GM19099 (cell line): Measurements from ENCODE around the gene CENPM.

Source experiments
- POLR2A ChIP-seq: IDR thresholded peaks from 3 replicates; pipeline ENCODE4 v1.6.1; 2011; ENCODE audit warnings: low read depth; ENCODE audit not compliant: insufficient read length; ENCODE audit errors: extremely low read depth

The CENPM gene

GRCh38 chr22:41913040-41913719 is 33.8 kb downstream of the CENPM start:
- no peak for TF ChIP-seq POLR2A

- no peak for TF ChIP-seq POLR2A
Observed at GRCh38 chr22:41912338-41913039, 34.5 kb downstream of the CENPM start.

DNA sequence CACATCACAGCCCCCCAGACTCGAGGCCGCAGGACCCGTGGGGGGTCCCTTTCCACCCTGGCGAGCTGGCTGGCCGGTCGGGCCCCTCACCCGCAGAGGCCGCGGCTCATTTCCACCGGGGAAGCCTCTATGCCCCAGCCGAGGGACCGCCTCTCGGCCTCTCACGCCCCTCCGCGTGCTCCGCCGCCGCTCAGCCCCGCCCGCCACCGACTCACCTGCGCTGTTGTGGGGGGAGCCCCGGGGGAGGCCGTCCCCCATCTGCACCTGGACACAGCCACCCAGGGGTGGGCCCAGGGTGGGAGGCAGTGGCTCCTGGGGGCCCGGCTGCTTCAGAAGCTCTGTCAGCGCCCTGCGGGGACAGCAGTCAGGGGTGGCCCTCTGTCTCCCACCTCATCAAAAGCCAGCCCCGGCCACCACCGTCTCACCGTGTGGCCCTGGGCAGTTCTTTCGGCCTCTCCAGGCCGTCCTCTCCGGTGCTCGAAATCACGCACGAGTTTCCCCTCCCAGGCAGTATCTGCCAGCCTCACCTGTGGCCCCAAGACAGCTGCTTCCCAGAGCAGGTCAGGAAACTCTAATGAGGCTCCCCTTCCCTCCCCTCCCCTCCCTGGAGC is 35.8 kb downstream of the CENPM start:
- TF ChIP-seq POLR2A, result no peak

- TF ChIP-seq POLR2A, result no peak
Observed at GRCh38 chr22:41910050-41911000, 36.6 kb downstream of the CENPM start.

DNA sequence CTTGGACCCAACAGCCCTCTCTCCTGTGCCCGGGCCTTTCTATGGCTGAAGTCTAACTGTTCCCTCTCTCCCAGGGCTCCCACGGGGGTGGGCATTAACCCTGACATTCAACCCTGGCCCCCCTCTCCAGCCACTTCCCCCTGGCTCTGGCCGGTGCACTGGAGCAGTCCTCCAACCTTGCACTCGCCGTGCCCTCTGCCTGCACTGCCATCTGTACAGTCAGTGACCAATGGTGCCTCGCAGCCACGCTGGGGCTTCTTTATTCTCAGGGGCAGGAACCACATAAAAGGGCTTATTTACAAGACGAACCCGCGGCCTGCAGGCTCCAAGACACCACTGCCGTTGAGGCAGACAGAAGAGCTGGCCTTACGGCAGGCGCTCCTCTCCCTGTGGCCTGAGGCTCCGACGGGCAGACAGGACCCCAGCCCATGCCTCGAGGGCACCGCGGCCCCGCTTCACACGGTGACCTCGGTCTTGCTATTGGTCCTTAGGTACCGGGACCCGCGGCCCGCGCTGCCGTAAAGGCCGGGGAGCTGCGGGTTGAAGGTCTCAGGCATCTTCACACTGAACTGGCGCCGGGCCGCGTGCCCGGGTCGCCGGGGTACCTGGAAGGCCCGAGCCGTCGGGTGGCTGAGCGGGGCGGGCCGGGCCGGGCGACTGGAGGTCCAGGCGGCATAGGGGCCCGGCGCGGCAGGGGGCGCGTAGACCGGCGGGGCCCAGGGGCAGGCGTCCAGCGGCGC is 37.5 kb downstream of the CENPM start:
- TF ChIP-seq POLR2A, result no peak

DNA sequence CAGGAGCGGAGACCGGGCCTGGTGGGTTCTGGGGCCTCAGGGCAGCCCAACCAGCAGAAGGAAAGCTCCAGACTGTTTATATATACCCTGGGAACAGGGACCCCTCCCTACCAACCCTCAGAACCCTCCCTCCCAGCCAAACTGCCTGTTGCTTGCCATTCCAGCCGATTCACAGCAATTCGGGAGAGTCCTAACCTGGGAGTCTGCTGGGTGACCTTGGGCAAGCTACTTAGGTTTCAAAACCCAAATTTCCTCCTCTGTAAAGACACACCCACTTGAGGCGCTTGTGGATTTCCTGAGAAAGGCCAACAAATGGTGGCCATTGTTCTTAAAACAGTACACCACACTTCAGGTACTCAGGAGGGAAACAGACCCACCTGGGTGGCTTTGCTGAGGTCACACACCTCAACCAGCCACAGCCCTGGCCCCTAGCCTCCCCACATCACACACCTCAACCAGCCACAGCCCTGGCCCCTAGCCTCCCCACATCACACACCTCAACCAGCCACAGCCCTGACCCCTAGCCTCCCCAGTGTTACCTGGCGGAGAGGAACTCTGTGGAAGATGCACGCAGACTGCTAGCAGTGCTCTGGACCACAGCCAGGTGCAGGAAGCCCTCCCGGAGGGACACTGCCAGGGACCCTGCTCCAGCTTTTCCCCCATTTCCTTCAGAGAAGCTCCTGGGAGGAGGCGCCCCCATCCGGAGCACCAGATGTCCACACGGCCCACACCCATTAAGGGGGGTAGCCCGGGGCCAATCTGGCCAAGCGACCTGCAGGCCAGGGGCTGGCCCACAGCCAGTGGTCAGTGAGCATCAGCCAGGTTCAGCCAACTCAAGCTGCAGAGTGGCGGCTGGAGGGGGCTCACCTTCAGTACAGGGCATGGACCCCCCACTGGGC is 38.3 kb downstream of the CENPM start:
- no peak for TF ChIP-seq POLR2A

GRCh38 chr22:41907436-41908401 is 39.2 kb downstream of the CENPM start:
- peak; percentile 41 for TF ChIP-seq POLR2A

GRCh38 chr22:41906822-41907221 is 40.1 kb downstream of the CENPM start:
- no peak for TF ChIP-seq POLR2A

- no peak for TF ChIP-seq POLR2A
Observed at GRCh38 chr22:41905411-41906202, 41.3 kb downstream of the CENPM start.

GRCh38 chr22:41904450-41905410 is 42.2 kb downstream of the CENPM start:
- TF ChIP-seq POLR2A, result no peak

DNA sequence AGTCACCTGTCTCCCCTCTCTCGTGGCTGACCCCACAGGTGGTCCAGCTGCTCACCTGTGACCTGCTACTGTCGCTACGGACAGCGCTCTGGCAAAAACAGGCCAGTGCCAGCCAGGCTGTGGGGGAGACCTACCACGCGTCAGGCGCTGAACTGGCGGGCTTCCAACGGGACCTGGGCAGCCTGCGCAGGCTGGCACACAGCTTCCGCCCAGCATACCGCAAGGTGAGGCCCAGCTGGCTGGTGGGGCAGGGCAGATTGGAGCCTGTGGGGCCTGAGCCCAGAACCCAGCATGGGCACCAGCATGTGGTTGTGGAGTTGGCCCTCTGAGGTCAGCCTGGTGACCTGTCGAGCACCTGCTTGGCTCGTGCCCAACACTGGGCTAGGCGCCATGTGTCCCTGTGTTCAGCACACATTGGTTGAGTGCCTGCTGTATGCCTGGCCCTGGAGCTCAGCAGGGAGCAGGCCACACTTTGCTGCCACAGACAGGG is 44.0 kb downstream of the CENPM start:
- TF ChIP-seq POLR2A, result no peak

DNA sequence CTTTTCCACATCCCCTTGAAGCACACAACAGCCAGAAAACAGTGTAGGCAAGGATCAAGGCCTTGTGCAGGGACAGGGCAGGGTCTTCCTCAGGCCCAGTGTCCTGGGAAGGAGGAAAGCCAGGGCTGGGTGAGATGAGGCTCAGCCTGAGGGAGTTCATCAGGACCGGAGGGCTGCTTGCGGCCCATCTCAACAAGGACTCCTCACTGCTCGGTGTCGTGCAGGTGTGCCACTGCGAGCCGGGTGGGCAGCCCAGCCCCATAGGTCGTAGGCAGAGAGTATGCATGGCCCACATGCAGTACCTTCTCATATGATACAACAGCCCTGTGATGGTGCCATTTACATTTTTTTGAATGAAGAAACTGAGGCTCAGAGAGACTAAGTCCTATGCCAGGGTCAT is 44.9 kb downstream of the CENPM start:
- TF ChIP-seq POLR2A, result no peak
